ENCODE results near the gene PNPLA3.
A peak's percentile ranks its signal among the peaks of the same experiment; 100 is the strongest.

The PNPLA3 gene

GRCh38 chr22:43923631-43924464, at the start of gene PNPLA3:
TSS of gene PNPLA3 (plus strand) at chr22:43923805. CDS start at chr22:43923912, 107 bp downstream.
- peak; percentile 75 for DNase-seq

- DNase-seq: no peak
These were observed 46.6 kb upstream of the PNPLA3 start for GRCh38 chr22:43876866-43877509.

- DNase-seq: no peak
These were observed 45.4 kb upstream of the PNPLA3 start for GRCh38 chr22:43878079-43878795.

GRCh38 chr22:43878831-43879550, 44.6 kb upstream of the PNPLA3 start:
- no peak for DNase-seq

GRCh38 chr22:43879901-43880540, 43.6 kb upstream of the PNPLA3 start:
- DNase-seq: no peak

- DNase-seq: no peak
These were observed 43.0 kb upstream of the PNPLA3 start for GRCh38 chr22:43880541-43880991.

- DNase-seq: no peak
These were observed 42.2 kb upstream of the PNPLA3 start for GRCh38 chr22:43881091-43882061.

- no peak for DNase-seq
These were observed 41.4 kb upstream of the PNPLA3 start for GRCh38 chr22:43882122-43882767.

- peak; percentile 64 for DNase-seq
These were observed 40.5 kb upstream of the PNPLA3 start for GRCh38 chr22:43883012-43883661.

- no peak for DNase-seq
These were observed 39.7 kb upstream of the PNPLA3 start for GRCh38 chr22:43883719-43884415.

- peak; percentile 37 for DNase-seq
These were observed 38.8 kb upstream of the PNPLA3 start for GRCh38 chr22:43884600-43885318.

- DNase-seq: no peak
These were observed 38.3 kb upstream of the PNPLA3 start for GRCh38 chr22:43885319-43885671.

GRCh38 chr22:43885786-43886185, 37.8 kb upstream of the PNPLA3 start:
- DNase-seq: no peak

- DNase-seq: no peak
These were observed 37.4 kb upstream of the PNPLA3 start for GRCh38 chr22:43886231-43886630.

- no peak for DNase-seq
These were observed 36.2 kb upstream of the PNPLA3 start for GRCh38 chr22:43887391-43887790.

- no peak for DNase-seq
These were observed 34.9 kb upstream of the PNPLA3 start for GRCh38 chr22:43888740-43889139.

GRCh38 chr22:43889201-43889859, 34.3 kb upstream of the PNPLA3 start:
- no peak for DNase-seq

GRCh38 chr22:43889860-43890253, 33.7 kb upstream of the PNPLA3 start:
- no peak for DNase-seq

Data from NCI-H2029 (cell line).